GM18526 (cell line): ENCODE data around the gene SLC27A4.
A peak's percentile ranks its signal among the peaks of the same experiment; 100 is the strongest.

Source experiments
- POLR2A ChIP-seq: IDR thresholded peaks from 3 replicates; pipeline ENCODE4 v1.6.1; 2011; ENCODE audit not compliant: insufficient read length; ENCODE audit errors: extremely low read depth

SLC27A4 gene

GRCh38 chr9:128344931-128345605, 4.7 kb downstream of the SLC27A4 start:
- no peak for TF ChIP-seq POLR2A

DNA sequence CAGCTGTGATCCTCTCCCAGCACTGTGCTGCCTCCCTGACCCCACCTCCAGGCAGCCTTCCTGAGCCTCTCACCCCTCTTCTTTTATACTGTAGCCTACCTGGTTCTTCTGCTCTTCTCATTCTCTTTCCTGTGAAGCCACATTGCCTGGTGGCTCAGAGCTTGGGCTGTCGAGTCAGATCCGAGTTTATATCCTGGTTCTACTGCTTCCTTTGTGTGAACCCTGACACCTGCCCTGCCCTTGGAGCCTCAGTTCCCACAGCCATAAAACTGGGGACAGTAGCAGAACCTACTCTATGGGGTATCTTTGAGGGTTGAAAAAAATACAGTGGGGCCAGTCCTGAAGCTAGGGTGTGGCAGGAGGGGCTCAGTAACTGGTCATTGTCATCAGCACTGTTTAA, 8.8 kb downstream of the SLC27A4 start:
- TF ChIP-seq POLR2A: no peak

GRCh38 chr9:128349772-128350171, 9.4 kb downstream of the SLC27A4 start:
- TF ChIP-seq POLR2A: no peak

GRCh38 chr9:128355451-128355850, 15.1 kb downstream of the SLC27A4 start:
- no peak for TF ChIP-seq POLR2A

DNA sequence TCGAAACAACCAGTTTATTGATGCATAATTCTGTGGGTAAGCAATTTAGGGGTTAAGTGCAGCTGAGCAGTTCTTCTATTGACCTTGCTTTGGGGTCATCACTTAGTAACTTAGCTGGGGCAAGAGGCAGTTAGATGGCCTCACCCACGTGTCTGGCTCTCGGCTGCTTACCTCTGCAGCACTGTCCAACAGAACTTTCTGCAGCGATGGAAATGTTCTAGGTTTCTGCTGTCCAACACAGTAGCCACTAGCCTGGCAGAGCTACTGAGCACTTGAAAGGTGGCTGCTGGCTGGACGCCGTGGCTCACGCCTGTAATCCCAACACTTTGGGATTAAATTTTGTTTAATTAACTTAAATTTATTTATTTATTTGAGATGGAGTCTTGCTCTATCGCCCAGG, 17.8 kb downstream of the SLC27A4 start:
- no peak for TF ChIP-seq POLR2A

DNA sequence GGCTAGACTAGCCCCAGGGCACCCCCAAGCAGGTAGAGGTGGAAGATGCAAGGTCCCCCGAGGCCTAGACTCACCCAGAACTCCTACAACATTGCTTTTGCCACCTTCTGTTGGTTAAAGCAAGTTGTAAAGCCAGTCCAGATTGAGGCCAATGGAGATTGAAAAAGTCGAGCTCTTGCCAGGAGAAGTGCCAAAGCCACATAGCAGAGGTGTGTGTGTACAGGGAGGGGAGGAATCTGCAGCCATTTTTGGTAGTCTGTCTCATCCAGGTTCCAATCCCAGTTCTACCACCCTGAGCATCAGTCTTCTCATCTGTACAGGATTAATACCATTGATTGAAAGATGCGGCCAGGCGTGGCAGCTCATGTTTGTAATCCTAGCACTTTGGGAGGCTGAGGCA, 18.5 kb downstream of the SLC27A4 start:
- no peak for TF ChIP-seq POLR2A

DNA sequence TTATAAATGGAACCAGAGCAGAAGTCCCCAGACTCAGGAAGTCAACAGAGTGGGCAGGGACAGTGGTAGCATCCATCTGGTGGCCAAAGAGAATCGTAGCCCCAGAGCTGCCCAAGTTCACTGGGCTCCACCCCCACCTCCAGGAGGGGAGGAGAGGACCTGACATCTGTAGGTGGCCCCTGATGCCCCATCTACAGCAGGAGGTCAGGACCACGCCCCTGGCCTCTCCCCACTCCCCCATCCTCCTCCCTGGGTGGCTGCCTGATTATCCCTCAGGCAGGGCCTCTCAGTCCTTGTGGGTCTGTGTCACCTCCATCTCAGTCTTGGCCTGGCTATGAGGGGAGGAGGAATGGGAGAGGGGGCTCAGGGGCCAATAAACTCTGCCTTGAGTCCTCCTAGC, 20.5 kb downstream of the SLC27A4 start:
- no peak for TF ChIP-seq POLR2A

- no peak for TF ChIP-seq POLR2A
Measured at GRCh38 chr9:128361296-128361985, 21.1 kb downstream of the SLC27A4 start.

- TF ChIP-seq POLR2A: no peak
Measured at GRCh38 chr9:128361986-128362646, 21.8 kb downstream of the SLC27A4 start.

GRCh38 chr9:128362774-128363173, 22.4 kb downstream of the SLC27A4 start:
- no peak for TF ChIP-seq POLR2A

DNA sequence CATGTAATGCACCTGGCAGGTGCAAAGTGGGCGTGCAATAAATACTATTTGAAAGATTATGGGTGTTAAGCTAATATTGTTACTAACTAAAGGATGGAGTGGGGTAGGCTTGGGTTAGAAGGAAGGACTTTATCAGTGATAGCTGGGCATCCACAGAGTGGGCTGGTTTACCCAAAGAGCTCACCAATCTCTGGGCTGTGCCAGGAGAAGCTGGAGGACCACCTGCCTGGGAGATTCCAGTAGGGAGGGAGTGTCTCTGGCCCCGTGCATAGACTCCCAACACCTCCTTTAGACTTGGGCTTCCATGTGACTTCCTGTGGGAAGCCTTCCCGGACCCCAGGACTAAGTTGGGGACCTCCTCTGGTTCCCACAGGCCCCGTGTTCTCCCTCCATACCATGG, 25.2 kb downstream of the SLC27A4 start:
- TF ChIP-seq POLR2A: no peak

DNA sequence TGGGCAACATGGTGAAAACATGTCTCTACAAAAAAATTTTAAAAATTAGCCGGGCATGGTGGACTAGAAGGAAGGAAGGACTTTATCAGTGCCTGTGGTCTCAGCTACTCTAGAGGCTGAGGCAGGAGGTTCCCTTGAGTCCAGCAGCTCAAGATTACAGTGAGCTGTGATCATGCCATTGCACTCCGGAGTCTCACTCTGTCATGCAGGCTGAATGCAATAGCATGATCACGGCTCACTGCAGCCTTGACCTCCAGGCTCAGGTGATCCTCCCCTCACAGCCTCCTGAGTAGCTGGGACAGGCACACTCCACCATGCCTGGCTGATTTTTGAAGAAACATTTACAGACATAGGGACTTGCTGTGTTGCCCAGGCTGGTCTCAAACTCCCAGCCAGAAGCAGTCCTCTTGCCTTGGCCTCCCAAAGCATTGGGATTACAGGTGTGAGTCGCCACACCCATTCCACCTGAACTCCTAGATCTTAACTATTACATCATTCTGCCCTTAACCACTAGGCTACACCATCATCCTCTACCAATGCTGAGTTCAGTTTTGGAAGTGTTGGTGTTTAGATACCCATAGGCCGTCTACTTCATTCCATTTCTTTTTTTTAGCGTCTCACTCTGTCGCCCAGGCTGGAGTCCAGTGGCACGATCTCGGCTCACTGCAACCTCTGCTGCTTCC, 28.8 kb downstream of the SLC27A4 start:
- no peak for TF ChIP-seq POLR2A

GRCh38 chr9:128370367-128370751, 30.0 kb downstream of the SLC27A4 start:
- no peak for TF ChIP-seq POLR2A

DNA sequence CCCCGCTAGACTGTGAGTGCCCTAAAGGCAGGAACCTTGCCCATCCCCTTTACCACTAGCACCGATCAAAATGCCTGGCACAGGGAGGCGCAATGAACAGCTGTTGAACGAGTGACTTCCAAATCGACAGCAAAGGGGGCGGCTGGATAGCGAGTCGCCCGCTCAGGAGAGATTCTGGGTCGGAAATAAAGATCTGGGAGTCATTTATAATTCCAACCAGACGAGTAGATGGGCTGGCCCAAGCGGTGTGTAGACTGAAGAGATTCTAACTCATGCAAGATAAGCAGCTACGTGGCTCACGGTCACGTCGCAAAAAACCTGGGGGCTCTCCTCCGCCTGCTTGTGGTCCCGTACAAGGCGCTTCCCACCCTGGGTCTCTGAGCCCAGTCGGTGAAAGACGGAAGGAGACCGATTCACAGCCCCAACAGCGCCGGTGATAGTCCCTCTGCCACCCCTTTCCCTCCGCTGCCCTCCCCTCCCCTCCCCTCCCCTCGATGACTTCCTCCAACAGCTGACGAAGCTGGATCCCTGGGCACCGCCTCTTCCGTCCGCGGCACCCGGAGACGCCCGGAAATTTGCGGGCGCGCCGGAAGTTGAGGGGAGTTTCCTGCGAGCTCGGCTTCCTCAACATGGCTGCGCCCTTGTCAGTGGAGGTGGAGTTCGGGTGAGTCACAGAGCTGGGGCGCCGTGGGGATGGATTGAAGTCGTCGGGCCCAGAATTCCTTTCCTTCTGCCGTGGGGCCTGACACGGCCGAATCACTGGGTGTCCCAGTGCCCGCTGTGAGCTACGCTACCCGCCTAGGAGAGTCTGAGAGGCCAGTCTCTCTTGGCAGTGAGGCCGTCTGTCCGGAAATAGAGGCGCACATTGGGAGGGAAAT, 30.7 kb downstream of the SLC27A4 start, which contains the start of gene URM1:
Gene URM1 (plus strand): TSS at position 623 of the 878 bp plus-strand sequence. CDS start 7 bp downstream, at position 630.
- peak; percentile 81 for TF ChIP-seq POLR2A
